DMS153 (cell line): ENCODE results near the gene MYOCOS.

ENCODE experiments used
- DNase-seq: peaks from one replicate; lab custom pipeline; 2025; lab: John Stamatoyannopoulos, UW

The MYOCOS gene

GRCh38 chr1:171663036-171663853 is 41.2 kb downstream of the MYOCOS start:
- no peak for DNase-seq

DNA sequence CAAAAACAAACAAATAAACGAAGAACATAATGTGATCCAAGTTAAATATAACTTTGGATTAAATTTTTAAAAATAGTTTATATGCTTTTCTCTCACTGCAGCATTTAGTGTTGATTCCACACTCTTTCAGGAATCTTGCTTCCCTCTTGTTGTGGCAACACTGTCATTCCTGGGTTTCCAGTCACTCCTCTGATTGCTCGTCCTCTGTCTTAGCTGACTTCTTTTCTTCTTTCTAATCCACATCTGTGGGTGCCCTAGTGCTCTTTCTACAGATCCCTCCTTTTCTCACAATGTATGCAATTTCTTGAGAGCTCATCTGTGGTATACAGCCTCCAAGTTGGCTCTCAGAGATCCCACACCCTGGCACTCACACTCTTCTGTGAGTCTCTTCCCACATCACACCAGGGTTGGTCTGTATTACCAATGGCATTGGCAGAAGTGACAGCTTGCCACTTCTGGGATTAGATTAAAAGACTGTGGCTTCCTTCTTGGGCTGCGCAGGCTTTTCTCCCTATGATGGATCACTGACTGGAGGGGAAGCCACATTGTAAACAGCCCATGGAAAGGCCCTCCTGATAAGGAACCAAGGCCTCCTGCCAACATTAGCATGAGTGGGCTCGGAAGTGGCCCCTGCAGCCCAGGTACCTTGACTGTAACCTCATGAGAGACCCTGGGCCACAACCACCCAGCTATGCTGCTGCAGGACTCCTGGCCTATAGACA is 42.0 kb downstream of the MYOCOS start:
- no peak for DNase-seq

- no peak for DNase-seq
Measured at GRCh38 chr1:171664976-171665375, 42.9 kb downstream of the MYOCOS start.

GRCh38 chr1:171666114-171666769 is 44.2 kb downstream of the MYOCOS start:
- DNase-seq, result no peak

DNA sequence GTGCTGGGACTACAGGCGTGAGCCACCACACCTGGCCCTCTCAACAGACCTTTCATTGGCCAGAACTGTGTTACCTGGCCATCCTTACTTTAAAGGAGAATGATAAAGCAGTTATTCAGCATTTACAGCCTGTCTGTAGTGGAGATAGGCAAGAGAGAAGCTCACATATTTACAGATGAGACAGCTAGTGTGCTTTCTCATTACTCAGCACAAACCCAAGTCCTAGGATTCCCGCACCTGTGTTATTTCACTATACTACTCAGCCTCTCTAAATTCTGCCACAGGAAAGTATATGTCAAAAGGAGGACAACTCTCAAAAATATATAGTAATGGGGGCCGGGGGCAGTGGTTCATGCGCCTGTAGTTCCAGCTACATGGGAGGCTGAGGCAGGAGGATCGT is 46.3 kb downstream of the MYOCOS start:
- DNase-seq, result no peak

- DNase-seq, result no peak
Measured at GRCh38 chr1:171670739-171671138, 48.7 kb downstream of the MYOCOS start.

- no peak for DNase-seq
Measured at GRCh38 chr1:171674431-171675405, 52.7 kb downstream of the MYOCOS start.
